Inferior parietal cortex (tissue), 1 donor: ENCODE results near the gene RPUSD3.
"Not testable (repeated sequence)": the region's sequence is repeated elsewhere in the genome, so short reads cannot be mapped to it uniquely, and the experiment has no call there.

Experiments used
- DNase-seq: peaks from one replicate; pipeline ENCODE4 v3.0.0-alpha.2; 2016; ENCODE audit errors: extremely low spot score

The RPUSD3 gene

DNA sequence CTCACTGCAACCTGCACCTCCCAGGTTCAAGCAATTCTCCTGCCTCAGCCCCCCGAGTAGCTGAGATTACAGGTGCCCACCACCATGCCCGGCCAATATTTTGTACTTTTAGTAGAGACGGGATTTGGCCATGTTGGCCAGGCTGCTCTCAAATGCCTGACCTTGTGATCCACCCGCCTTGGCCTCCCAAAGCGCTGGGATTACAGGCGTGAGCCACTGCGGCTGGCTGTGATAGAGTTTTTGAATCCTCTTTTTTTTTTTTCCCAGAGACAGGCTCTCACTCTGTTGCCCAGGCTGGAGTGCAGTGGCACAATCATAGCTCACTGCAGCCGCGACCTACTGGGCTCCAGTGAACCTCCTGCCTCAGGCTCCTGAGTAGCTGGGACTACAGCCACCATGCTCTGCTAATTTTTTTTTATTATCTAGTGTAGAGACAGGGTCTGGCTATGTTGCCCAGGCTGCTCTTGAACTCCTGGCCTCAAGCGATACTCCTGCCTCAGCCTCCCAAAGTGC lies 21.4 kb upstream of the RPUSD3 start:
- DNase-seq, result not testable (repeated sequence)

DNA sequence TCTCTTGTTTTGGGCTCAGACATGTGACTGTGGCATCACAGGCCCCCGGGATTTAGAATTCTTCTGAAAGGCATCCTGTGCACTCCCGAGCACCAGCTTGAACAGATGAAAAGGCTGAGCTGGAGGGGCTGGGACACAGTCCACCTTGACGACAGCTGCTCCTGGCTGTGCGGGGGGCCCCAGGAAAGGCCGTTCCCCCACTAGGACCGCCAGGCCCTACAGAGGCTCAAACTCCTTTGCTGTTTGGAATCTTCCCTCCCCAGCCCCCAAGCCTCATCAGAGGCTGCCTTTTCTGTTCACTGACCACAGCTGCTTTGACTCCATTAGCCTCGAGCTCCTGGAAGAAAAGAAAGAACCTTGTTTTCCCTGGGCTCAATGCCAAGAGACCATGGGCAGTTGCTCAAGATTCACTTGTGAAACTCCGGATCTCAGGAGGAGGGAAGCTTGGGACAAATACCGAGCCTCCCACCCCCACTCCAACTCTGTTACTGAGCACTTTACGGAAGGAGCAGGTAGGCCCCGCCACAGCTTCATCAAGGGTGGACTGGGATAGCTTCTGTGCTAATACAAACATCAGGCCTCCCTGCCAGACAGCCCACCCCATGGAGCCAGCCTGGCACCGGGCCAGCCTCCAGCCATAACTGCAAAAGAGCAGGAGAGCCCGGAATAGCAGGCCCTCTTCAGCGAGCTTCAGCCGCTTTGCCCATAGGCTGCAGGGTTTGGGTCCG lies 20.6 kb upstream of the RPUSD3 start:
- DNase-seq, result peak; percentile 61

DNA sequence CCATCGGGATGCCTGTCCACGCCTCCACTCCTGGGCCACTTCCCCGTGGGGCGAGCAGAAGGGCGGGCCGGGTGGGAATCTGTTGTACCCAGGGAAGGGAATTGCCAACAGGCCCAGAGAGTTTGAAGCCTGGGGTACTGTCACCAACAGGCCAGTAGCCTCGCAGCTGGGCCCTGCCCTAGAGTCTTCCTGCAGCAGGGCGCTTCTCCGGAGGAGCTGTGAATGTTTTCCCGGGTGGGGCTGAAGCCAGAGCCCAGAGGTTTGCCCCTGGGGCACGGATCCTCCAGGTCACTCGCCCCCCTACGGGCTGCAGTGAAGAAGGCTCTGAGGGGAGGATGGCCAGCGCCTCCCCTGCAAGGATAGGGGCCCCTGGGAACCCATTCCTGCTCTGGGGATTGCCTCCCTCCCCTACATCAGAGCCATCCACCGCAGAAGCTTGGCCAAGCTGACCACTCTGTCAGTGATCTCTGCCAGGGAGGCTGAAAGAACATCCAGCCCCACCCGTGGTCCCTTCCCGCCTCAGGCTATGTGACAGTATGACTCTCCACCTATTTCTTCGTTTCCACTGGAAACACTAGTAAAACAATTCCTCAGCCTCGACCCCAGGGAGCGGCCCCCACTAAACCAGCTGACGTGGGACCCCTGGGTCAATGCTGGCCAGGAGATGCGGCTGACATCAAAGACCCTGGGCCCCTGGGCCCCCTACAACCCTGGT lies 19.4 kb upstream of the RPUSD3 start:
- no peak for DNase-seq

DNA sequence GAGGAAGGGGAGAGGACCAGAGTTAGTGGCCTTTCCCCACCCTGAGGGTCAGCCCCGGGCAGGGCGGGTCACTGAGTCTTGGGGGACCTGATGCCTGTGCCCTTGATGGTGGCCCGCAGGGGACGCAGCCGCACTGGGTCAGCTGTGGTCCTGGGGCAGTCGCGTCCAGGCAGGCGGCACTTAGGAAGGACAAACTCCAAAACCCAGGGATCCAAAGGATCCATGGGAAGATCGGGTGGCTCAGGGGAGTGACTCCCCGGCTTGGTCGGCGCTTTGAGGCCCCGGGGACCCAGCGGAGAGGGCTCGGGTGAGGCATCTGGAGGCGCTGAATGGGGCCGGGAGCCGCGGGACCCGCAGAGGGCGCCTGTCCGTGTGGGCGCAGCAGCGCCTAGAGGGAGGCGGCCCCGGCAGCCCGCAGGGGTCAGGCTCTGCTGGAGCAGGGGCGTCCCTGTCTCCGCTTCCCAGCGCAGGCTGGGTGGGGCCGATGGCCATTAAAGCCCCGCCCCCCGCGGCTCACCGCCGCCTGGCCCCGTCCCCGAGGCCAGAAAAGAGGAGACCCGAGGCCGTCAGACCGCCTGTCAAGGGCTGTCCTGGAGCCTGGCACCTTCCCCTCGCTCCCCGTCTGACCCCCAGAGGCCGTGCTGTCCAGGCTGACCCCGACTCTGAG lies 18.7 kb upstream of the RPUSD3 start:
- DNase-seq, result no peak

DNA sequence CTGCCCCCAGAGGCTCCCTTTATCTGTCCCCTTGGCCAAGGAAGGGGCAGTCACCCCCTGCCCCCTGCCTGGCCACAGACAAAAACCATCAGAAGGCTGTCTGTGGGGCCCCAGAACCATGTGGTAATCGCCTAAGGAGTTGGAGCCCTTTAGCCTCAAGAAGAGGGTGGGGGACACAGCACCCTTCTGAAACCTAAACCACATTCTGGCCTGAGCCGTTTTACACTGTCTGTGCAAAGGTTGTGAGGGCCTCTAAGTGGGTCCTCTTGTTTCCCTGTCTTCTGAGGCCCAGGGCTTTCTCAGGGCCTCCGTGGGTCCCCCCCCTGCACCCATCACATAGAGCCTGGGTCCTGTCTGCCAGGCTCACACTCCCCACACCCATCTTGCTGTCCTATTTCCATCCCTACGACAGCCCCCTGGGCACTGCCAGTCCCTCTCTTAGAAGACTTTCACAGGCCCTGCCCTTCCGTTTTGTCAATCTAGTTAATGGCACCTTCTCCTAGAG lies 17.9 kb upstream of the RPUSD3 start:
- no peak for DNase-seq

DNA sequence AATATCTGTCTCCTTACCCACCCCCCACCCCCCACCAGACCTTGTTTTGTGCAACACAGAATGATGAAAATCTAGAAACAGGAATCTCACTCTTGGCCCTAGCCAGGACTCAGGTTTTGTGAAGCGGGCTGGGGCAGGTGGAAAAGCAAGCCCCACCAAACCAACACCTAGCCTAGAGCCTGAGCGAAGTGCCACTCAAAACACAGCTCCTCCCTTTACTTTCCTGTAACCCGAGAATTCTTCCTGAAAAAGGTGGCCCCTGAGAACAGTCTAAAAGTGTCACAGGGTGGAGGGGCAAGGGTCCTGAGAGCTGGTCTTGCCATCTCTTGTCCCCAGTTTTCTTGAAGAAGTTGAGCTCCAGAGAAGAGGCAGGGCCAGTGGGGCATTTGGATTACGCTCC lies 17.4 kb upstream of the RPUSD3 start:
- DNase-seq, result no peak

DNA sequence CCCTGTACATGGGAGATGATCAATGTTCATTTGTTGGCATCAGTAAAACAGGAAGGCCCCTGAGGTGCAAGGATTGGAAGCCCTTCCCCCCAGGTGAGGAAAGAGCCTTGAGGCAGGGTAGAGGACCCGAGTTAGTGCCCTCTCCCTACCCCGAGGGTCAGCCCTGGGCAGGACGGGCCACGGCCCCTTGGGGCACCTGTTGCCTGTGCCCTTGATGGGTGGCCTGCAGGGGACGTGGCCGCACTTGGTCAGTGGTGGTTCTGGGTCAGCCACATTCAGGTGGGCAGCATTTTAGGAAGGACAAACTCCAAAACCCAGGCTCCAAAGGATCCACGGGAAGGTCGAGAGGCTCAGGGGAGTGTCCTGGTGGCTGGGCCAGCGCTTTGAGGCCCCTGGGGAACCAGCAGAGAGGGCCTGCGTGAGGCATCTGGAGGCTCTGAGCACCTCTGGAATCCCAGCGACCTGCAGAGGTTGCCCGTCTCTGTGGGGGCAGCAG lies 15.8 kb upstream of the RPUSD3 start:
- DNase-seq, result no peak

DNA sequence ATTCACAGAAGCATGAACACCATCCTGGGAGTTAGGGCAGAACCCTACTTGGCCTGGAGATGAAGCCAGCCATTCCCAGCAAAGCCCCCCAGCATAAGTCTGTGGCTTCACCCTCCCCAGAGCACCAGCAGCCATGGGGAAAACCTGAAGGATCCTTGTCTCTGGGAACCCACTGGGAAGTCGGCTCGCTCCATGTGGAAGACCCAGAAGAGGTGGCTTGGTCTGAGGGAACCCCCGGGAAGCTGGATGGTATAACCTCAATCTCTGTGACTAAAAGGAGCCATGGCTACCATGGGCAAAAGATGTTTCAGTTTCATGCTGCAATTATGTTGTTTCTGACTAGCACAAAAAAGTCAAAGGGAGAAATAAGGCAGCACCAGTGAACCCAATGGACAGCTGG lies 11.8 kb upstream of the RPUSD3 start:
- DNase-seq, result no peak

DNA sequence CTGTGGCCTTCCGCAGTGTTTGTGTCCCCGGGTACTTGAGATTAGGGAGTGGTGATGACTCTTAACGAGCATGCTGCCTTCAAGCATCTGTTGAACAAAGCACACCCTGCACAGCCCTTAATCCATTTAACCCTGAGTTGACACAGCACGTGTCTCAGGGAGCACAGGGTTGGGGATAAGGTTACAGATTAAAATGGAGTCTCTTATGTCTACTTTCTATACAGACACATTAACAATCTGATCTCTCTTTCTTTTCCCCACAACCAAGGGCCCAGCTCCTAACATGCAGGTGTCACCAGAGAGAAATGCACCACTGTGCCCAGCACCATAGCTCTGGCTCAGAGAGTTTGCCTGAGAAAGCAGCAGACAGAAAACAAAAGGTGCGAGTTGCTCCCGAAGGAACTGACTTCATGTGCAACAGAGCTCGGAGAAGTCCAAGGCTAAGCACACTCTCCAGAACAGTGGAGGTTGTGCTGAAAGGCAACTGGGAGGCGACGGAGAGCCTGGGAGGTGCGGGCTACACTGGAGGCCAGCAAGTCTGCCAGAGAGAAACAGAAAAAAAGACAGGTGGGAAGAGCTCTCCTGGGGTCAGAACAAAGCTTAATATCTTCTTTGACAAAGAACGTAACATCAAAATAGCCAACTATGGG lies 10.6 kb upstream of the RPUSD3 start:
- DNase-seq, result not testable (repeated sequence)

DNA sequence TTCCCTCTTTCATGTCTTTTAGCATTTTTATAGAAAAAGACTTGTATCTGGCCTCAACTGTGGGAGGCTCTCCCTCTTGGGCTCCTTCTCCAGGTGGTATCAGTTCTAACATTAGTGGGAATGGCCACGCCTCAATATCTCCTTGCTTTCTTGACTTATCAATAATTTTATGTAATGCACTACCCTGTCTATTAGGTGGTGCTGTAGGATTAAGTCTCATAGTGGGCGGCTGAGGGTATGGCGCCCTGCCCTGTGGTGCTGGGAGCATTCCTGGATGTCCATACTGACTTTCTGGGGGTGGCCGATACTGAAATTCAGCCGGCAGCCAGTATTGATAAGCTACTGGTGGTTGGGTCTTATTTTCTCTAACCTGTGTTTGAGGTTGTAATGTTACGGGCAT lies 8.7 kb upstream of the RPUSD3 start:
- DNase-seq, result no peak

DNA sequence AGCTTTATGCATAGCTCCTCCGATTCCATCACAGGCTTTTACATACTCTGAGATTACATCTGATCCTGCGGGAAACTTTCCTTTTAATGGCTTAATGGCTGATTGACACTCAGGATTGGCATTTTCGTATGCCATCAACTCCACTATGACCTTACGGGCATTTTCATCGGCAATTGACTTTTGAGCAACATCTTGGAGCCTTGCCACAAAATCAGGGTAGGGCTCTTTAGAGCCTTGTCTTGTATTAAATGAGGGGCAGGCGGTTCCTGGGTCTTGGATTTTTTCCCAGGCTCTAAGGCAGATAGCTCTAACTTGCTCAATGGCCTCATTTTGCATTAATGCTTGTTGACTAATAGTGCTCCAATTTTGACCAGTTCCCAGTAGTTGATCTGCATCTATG lies 8.1 kb upstream of the RPUSD3 start:
- not testable (repeated sequence) for DNase-seq

DNA sequence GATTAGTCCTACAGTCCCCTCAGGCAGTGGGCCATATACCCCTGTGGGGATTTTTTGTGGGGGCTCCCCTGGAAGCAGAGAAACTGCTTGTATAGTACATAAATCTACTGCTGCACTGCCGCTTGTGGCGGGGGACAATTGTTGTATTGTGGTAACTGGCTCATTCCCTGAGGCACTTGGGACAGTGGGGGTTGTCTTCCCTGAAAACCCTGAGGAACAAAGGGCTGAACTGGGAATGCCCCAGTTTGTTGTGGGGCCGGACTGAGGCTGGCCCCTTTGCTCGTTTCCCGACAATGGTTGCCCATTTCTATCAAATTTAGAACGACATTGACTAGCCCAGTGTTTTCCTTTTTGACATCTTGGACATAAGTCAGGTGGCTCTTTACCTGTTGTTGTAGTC lies 7.6 kb upstream of the RPUSD3 start:
- not testable (repeated sequence) for DNase-seq

DNA sequence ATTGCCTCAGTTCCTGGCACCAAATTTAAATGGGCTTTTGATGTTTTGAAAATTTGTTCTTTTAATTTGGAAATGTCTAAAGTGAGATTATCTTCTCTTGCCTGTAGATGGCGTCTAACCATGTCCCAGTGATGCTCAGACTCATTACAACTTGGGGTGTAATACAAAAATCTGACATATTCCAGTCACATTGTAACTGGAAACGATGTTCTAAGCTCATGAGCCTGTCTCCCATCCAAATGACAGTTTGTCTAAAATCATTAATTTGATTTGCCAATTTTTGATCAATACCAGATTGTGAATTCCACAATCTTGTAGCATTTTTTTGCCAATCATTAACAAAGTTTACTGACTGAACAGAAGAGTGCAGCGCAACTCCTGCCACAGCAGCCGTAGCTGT lies 5.1 kb upstream of the RPUSD3 start:
- peak; percentile 44 for DNase-seq

DNA sequence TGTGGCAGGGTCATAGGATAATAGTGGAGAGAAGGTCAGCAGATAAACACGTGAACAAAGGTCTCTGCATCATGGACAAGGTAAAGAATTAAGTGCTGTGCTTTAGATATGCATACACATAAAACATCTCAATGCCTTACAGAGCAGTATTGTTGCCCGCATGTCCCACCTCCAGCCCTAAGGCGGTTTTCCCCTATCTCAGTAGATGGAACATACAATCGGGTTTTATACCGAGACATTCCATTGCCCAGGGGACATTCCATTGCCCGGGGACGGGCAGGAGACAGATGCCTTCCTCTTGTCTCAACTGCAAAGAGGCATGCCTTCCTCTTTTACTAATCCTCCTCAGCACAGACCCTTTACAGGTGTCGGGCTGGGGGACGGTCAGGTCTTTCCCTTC lies 4.1 kb upstream of the RPUSD3 start:
- not testable (repeated sequence) for DNase-seq

DNA sequence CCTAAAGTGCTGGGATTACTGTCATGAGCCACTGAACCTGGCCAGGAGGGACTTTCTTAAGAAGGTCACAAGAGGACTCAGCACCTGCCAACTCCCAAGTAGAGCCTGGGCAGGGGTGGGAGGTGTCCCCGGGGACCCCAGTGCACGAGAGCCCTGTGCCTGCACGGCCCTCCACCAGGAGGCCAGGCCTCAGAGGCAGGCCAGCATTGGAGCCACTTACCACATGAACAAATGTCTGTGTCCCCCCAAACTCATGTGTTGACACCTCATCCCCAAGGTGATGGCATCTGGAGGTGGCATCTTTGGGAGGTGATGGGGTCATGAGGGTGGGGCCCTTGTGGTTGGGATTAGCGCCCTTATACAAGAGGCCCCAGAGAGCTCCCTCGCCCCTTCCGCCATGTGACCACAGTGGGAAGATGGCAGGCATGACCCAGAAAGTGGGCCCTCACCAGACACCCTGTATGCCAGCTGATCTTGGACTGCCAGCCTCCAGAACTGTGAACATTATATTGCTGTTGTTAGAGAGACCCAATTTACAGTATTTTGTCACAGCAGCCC lies 3.2 kb upstream of the RPUSD3 start:
- DNase-seq, result no peak

DNA sequence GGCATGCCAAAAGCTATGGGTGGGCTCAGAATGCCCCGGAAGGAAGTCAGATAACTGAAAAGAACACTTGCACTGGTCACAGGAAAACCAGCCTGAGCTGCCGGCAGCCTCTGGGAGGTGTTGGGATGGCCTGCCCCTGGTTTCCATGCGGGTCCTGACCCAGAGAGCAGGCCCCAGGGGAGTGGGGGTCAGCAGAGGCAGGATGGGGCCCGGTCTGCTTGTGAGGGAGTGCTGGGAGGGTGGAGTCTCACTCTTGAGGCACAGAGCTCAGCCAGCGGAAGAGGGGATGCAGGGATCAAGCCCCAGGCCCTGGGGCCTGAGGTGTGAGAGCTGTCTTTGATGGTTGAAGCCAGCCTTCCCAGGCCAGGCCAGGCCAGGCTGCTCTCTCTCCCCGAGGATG lies 2.4 kb upstream of the RPUSD3 start:
- no peak for DNase-seq

DNA sequence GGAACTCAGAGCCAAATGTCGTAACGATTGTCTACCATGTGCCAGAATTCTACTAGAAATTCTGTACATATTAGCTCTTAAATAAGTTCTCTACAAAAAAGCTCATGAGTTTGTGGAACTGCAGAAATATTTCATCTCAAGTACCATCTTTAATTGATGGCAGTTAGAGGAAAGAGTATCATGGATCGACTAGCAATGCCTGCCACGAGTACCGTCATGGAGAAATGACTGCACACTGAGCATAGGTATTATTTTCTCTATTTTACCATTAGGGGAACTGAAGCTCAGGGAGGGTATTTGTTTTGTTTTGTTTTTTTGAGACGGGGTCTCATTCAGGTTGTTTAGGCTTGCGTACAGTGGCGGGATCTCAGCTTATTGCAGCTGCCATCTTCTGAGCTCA lies 2.8 kb downstream of the RPUSD3 start:
- DNase-seq, result no peak

DNA sequence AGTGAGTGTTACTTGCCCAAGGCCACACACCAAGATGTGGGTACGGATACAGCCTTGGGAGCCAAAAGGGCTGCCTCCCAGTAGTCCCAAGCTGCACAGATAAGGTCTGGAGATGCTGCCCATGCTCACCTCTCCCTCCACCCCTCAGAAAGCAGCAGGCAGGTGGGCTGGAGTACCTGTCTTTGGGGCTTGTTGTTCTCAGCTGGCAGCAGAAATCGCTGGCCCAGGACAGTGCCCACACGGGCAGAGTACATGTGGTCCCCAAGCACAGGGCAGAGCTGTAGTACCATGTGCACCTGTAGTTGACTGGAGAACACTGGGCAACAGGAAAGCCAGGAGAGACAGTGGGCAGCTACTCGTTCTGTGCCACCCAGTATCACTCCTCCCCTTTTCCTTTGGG lies 5.0 kb downstream of the RPUSD3 start:
- DNase-seq, result no peak

DNA sequence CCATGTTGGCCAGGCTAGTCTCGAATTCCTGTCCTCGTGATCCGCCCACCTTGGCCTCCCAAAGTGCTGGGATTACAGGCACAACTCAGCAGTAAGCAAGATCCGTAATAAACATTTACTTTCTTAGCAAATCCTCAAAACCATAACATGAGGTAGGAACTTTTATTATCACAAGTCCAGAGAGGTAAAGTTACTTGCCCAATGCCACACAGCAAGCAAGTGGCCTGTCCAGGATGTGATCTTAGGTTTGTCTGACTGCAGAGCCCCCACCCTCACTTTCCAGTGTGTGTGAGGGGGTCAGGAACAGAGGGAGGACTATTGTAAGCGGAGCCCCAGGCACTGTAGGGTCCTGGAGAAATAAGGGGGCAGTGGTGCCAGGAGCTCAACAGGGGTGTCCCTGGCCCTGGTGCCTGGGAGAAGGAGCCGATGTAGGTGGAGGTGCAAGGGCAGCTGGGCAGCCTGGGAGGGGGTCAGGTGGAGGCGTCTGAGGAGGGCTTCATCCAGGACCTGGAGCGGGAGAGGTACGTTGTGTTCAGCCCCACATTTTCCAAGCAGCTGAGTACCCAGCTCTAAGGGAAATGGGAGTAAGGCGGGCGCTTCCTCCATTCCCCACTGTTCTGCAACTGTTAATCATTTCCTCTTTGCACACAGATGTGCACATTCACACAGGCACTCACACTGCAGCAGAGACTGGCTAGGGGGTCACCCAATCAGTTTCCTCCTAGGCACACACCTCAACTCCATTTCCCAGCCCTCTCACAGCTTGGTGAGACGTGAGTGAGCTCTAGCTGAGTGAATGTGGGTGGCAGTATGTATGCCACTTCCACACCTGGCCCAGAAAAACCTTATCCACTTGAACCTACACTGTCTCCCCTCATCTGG lies 5.9 kb downstream of the RPUSD3 start:
- DNase-seq, result no peak
